ENCODE measurements around the gene C11orf21.

DNA sequence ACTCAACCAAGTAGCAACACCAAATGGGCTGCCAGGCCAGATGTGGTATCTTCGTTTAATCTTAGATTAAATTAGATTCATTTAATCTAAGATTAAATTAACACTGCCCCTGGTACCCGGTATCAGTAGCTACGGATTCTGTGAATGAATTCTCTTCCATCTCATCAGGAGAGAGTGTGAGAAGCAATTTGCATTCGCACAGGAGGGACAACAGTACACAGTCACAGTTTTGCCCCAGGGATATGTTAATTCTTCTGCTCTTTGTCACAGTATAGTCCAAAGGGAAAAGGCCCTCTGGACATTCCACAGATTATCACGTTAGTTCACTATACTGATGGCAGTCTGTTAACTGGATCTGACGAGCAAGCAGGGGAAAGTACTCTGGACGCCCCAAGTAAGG, 54.2 kb downstream of the C11orf21 start:
- TF ChIP-seq POLR2A (IDR thresholded peaks at IDR 0.05; ENCODE audit: control extremely low read depth in 1 of 2, low read depth in 2 of 2, low read length in 2 of 2) (no peak), CREB1 (IDR thresholded peaks at IDR 0.05) (no peak), GABPA (IDR thresholded peaks at IDR 0.05; ENCODE audit: borderline replicate concordance, insufficient read depth, low read length) (no peak), EZH2 (IDR thresholded peaks at IDR 0.05; ENCODE audit: low read depth, low read length, severe bottlenecking) (no peak)

Data from H1 (cell line).